Measurements from ENCODE around the gene GIT2.

The GIT2 gene

DNA sequence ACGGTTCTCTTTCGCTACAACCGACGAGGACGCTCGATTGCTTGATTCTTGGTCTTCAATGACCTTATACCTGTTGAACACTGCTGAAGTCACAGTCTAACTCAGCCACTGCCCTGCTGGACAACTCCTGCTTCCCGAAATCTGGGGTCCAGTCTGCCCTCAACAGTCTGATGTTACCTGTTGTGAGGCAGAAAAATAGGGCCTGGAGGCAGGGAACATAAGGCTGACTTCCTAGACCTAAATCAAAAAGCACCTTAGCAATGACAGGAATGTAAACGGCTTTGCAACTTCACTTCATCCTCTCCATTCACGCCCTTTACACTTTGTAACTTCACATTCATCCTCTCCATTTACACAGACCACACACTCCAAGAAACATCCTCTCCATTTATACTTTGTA lies 115.2 kb downstream of the GIT2 start:
- DNase-seq = no peak

DNA sequence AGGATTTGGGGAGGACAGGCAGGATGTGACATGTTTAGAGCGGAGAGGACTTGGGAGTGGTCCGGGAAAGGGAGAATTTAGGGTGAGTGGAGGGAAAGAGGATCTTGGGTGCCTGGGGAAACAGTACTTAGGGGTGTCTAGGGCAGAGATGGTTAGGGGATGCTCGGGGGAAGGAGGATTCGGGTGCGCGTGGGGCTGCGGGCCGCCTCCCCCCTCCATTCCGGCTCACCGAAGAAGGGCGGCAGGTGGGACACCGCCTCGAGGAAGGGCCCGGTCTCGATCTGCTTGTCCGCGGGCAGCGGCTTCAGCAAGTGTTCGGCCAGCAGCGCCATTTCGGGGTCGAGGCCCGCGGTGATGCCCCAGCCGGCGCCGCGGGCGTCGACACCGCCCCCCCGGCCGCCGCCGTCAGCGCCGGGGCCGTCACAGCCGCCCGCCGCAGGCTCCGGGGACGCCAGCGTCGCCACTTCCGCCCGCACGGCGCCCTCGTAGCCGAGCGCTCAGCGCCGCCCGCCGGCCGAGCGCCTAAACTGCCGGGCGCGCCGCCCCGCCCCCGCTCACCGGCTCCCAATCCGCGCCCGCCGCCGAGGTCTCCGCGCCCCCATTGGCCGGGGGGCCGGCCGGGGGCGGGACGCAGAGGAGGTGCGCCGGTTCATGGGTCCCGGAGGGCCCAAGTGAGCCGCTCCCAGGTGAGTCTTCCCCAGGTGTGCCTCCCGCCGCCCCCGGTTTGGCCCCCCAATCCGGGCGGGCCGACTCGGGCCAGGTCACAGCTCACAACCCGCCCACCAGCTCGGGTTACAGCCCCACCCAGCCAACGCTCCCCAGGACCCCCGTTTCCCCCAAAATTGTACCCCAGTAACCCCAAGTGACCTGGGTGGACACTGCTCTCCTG lies 115.9 kb downstream of the GIT2 start, which contains the start of gene GLTP:
Gene GLTP, minus strand, starts transcription at position 499 of the 889 bp plus-strand sequence. Its CDS starts 167 bp downstream, at position 332.
- peak; percentile 31 for DNase-seq

All from NCI-H187 treated with DMSO at 0.1 percent for 48 hours (cell line).